B cell (primary cell): ENCODE results near the gene EMC6. TPM values are rescaled to one million over a fixed set of nuclear protein-coding genes. Genes with fewer than 3 reads are reported as not detected.

Source experiments
- ATAC-seq: fragments of 200-7000 bp; cut with Tn5 transposase; one replicate; pipeline ENCODE4 v1.10.0; 2021; ENCODE audit warnings: low read depth, mild to moderate bottlenecking, moderate number of reproducible peaks, moderate library complexity
- CTCF ChIA-PET: fragments of 350-600 bp; sonication (Branson Sonifier 250); formaldehyde crosslinking; loops from one replicate; lab custom pipeline; 2021; ENCODE audit warnings: antibody characterized with exemption, inconsistent platforms; lab: Charles Lee
- POLR2A ChIA-PET: fragments of 350-600 bp; sonication (Branson Sonifier 250); formaldehyde crosslinking; loops from one replicate; lab custom pipeline; 2021; ENCODE audit warnings: antibody characterized with exemption; lab: Charles Lee
- DNase-seq: peaks from one replicate; pipeline ENCODE4 v3.0.0; 2013
- H2AFZ ChIP-seq: 2 replicates; pipeline ENCODE4 v1.6.1; 2012; ENCODE audit warnings: mild to moderate bottlenecking, low read depth, low read length; ENCODE audit not compliant: insufficient read depth, poor library complexity, severe bottlenecking
- H3K27ac ChIP-seq, 2 donors: 1 replicate in 1 of 2; 2 replicates in 1 of 2; pipeline ENCODE4 v1.5.1; 2012 to 2013; ENCODE audit warnings: low read length in 2 of 2, mild to moderate bottlenecking in 2 of 2, moderate library complexity in 1 of 2
- H3K27me3 ChIP-seq, 4 experiments: fragments of 200-600 bp in 1 of 4; sonication (generic) in 1 of 4; replicated peaks in 1 of 4; 1 replicate in 2 of 4; 2 replicates in 2 of 4; pipeline versions ENCODE4 v1.6.1 to v1.7.0; 2013 to 2016; ENCODE audit warnings: low read length in 3 of 4, mild to moderate bottlenecking in 2 of 4, mixed read lengths in 1 of 4, moderate library complexity in 1 of 4; ENCODE audit not compliant: insufficient read depth in 4 of 4, control insufficient read depth in 3 of 4; ENCODE audit errors: control extremely low read depth in 1 of 4
- H3K36me3 ChIP-seq, 2 experiments: replicated peaks in 1 of 2; 1 replicate in 1 of 2; 2 replicates in 1 of 2; pipeline versions ENCODE4 v1.6.1 to v1.7.1; 2013; ENCODE audit warnings: low read length in 1 of 2; ENCODE audit not compliant: insufficient read depth in 2 of 2, control insufficient read depth in 1 of 2; ENCODE audit errors: control extremely low read depth in 1 of 2, extremely low read depth in 1 of 2
- H3K4me1 ChIP-seq, 2 donors: fragments of 200-600 bp in 1 of 2; sonication (generic) in 1 of 2; 1 replicate in 1 of 2; 2 replicates in 1 of 2; pipeline versions ENCODE4 v1.5.1 to v1.6.1; 2013 to 2017; ENCODE audit warnings: low read length in 2 of 2; ENCODE audit not compliant: control insufficient read depth in 2 of 2, insufficient read depth in 2 of 2
- H3K4me2 ChIP-seq: replicated peaks from 2 replicates; pipeline ENCODE3; 2012; ENCODE audit warnings: mild to moderate bottlenecking, low read depth, low read length; ENCODE audit not compliant: poor library complexity, severe bottlenecking
- H3K4me3 ChIP-seq, 5 experiments: fragments of 200-600 bp in 1 of 5; sonication (generic) in 1 of 5; 1 replicate in 3 of 5; 2 replicates in 2 of 5; pipeline versions ENCODE4 v1.5.1 to v1.7.0; 2011 to 2016; ENCODE audit warnings: low read length in 4 of 5, mild to moderate bottlenecking in 4 of 5, low read depth in 2 of 5, control low read depth in 1 of 5, moderate library complexity in 1 of 5; ENCODE audit not compliant: insufficient read depth in 1 of 5; ENCODE audit errors: control extremely low read depth in 1 of 5, extremely low read depth in 1 of 5
- H3K79me2 ChIP-seq: fragments of 200-600 bp; sonication (generic); one replicate; pipeline ENCODE4 v1.6.0; 2016; ENCODE audit warnings: low read length; ENCODE audit not compliant: control insufficient read depth, insufficient read depth
- H3K9ac ChIP-seq: fragments of 200-600 bp; sonication (generic); 2 replicates; pipeline ENCODE4 v1.6.1; 2017; ENCODE audit warnings: mild to moderate bottlenecking, low read length, moderate library complexity
- H3K9me3 ChIP-seq, 3 donors: one replicate each; pipeline versions ENCODE4 v1.6.1 to v1.7.1; 2013; ENCODE audit warnings: low read length in 2 of 3; ENCODE audit not compliant: control insufficient read depth in 2 of 3, insufficient read depth in 1 of 3; ENCODE audit errors: control extremely low read depth in 1 of 3
- H4K20me1 ChIP-seq: 2 replicates; pipeline ENCODE4 v1.6.0; 2012; ENCODE audit warnings: mild to moderate bottlenecking, low read length; ENCODE audit not compliant: insufficient read depth, control insufficient read depth, poor library complexity, severe bottlenecking
- H3K27ac Mint-ChIP-seq: one replicate; pipeline ENCODE4 v1.8.0; 2021; ENCODE audit warnings: mixed read lengths
- H3K27me3 Mint-ChIP-seq: one replicate; pipeline ENCODE4 v1.8.0; 2021; ENCODE audit warnings: mixed read lengths
- H3K4me1 Mint-ChIP-seq: one replicate; pipeline ENCODE4 v1.8.0; 2021; ENCODE audit warnings: mixed read lengths
- H3K4me3 Mint-ChIP-seq: one replicate; pipeline ENCODE4 v1.8.0; 2021; ENCODE audit warnings: mixed read lengths
- H3K9me3 Mint-ChIP-seq: one replicate; pipeline ENCODE4 v1.8.0; 2022; ENCODE audit warnings: mixed read lengths; ENCODE audit not compliant: insufficient read depth
- EZH2 ChIP-seq: IDR thresholded peaks from 2 replicates; pipeline ENCODE4 v1.6.1; 2012; ENCODE audit warnings: borderline replicate concordance, low read depth, mild to moderate bottlenecking, moderate library complexity, low read length; ENCODE audit not compliant: insufficient read depth, poor library complexity, severe bottlenecking
- WGBS: methylation state at CpG from one replicate; pipeline ENCODE4 v1.1.5; 2013; ENCODE audit warnings: missing lambda C conversion rate; ENCODE audit not compliant: insufficient coverage; 5-methylcytosine and 5-hydroxymethylcytosine counted together
- intact Hi-C: fragments of 100-400 bp; cut with micrococcal nuclease; formaldehyde crosslinking; loops from one replicate; pipeline ENCODE4 v1.10.0; 2022
- polyA plus RNA-seq: library from polyadenylated mRNA; depleted of rRNA; stranded (reverse); fragments of >200 nt; gene quantifications from 2 replicates; pipeline ENCODE4 v1.2.3, GENCODE V29; 2012
- total RNA-seq, 2 donors: library from RNA; stranded (reverse); fragments of 120-200 nt in 1 of 2; gene quantifications; 1 replicate in 1 of 2; 2 replicates in 1 of 2; pipeline versions ENCODE4 v1.2.3 to v1.2.4, GENCODE V29; 2013 to 2022
- TF ChIP-seq, protein P1 (sequence below): fragments of 200-600 bp; IDR thresholded peaks from one replicate; pipeline ENCODE4 v1.8.0; 2022; ENCODE audit warnings: antibody characterized with exemption, mild to moderate bottlenecking

EMC6 gene
- total and polyA plus RNA-seq, 2 donors (not counting 1 experiment from before 2014, with no cell fraction given), result 21.1 to 23.4 TPM

DNA sequence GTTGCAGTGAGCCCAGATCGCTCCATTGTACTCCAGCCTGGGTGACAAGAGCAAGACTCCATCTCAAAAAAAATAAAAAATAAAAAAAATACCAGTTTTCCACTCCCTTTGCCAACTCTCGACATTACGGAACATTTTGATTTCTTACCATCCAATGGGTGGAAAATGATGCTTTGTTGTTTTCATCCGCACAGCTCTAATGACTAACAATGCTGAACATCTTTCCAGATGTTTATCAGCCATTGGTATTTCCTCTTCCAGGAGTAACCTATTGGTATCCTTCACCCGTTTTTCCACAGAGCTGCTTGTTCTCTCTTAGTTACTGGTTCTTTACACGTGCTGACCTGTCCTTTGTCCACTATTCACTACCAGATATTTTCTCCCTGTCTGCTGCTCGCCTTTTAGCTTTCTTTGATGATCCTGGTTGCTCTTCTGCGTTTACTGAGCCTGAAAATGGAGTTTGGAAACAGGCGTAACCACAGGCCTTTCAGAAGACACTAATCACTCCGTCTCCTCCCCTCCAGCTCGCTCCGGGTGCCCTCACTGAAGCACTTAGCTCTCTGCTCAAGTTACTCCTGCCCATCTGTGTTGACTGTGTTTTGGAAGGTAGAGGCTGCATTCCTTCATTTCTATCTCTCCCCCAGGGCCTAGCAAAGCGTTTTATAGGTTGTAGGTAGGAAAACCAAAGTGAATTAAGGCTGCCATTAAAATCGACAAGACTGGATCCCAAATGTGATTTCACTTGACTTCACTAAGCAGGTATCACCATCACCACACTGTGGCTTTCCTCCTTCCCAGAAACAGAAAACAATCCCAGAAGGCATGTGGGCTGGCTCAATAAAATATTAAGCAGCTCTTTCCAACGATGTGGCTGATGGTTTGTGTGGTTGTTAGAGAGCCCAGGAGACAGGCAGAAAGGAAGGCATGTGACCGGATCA, 41.5 kb upstream of the EMC6 start:
- no peak overlapping the region for H2AFZ ChIP-seq
- ChIA-PET CTCF (interaction anchor here (0.7 to 1.3 kb wide), 4 partner anchors 9 to 622 kb away, joined by 3 read pairs; partner anchors contain the start of genes CTNS and SHPK), POLR2A (no interaction called here)
- no peaks in the 10 kb centered on the region for H3K4me1 Mint-ChIP-seq
- H3K9me3 Mint-ChIP-seq, result no peaks in the 10 kb centered on the region
- H3K4me2 ChIP-seq, result no peak overlapping the region
- no peak overlapping the region for H3K4me3 ChIP-seq
- H3K9ac ChIP-seq, result no peak overlapping the region
- no peak for DNase-seq
- intact Hi-C loops, result no loop called here
- 96% methylated on average over 7 of the region's 16 CpGs for WGBS
- no peaks in the 10 kb centered on the region for H3K4me1 ChIP-seq
- H3K27me3 Mint-ChIP-seq, result no peaks in the 10 kb centered on the region
- H3K9me3 ChIP-seq, result no peaks in the 10 kb centered on the region
- H4K20me1 ChIP-seq, result no peaks in the 10 kb centered on the region
- no peaks in the 10 kb centered on the region for H3K79me2 ChIP-seq
- H3K36me3 ChIP-seq, result peaks cover 3 to 46% of the 10 kb centered on the region in 2 experiments
- no peaks in the 10 kb centered on the region for H3K27me3 ChIP-seq
- no peak overlapping the region for H3K4me3 Mint-ChIP-seq
- no peak for ATAC-seq
- H3K27ac Mint-ChIP-seq, result no peak overlapping the region
- TF ChIP-seq, protein P1, sequence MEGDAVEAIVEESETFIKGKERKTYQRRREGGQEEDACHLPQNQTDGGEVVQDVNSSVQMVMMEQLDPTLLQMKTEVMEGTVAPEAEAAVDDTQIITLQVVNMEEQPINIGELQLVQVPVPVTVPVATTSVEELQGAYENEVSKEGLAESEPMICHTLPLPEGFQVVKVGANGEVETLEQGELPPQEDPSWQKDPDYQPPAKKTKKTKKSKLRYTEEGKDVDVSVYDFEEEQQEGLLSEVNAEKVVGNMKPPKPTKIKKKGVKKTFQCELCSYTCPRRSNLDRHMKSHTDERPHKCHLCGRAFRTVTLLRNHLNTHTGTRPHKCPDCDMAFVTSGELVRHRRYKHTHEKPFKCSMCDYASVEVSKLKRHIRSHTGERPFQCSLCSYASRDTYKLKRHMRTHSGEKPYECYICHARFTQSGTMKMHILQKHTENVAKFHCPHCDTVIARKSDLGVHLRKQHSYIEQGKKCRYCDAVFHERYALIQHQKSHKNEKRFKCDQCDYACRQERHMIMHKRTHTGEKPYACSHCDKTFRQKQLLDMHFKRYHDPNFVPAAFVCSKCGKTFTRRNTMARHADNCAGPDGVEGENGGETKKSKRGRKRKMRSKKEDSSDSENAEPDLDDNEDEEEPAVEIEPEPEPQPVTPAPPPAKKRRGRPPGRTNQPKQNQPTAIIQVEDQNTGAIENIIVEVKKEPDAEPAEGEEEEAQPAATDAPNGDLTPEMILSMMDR, result no peak
- TF ChIP-seq EZH2, result no peak
- H3K27ac ChIP-seq, result no peak overlapping the region

DNA sequence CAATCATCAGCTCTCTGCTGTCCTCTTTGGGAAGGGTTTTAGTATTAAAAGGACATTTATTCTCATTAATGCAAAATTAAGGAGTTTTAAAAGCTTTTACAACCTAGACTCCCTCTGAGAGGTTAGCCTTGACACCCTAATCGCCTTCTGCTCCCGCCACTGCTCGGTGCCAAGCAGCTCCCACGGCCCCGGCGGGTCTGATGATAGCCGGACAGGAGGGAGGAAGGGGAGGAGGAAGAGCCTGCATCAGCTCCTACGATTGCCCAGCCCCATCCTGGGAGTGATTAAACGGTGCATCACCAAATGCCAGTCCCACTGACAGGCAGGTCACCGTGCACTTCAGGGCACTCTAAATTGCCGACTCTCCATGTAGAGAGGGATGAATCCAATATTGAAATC, 40.8 kb upstream of the EMC6 start:
- no peaks in the 10 kb centered on the region for H3K9me3 ChIP-seq
- H3K27ac ChIP-seq, result no peak overlapping the region
- WGBS, result 100% methylated on average over 3 of the region's 11 CpGs
- no peaks in the 10 kb centered on the region for H3K27me3 Mint-ChIP-seq
- peaks cover 5% of the 10 kb centered on the region for H3K79me2 ChIP-seq
- H2AFZ ChIP-seq, result no peak overlapping the region
- DNase-seq (no peak), ATAC-seq (no peak)
- H3K27ac Mint-ChIP-seq, result no peak overlapping the region
- H3K4me2 ChIP-seq, result no peak overlapping the region
- intact Hi-C loops, result no loop called here
- H3K27me3 ChIP-seq, result no peaks in the 10 kb centered on the region
- no peak overlapping the region for H3K4me3 ChIP-seq
- no peaks in the 10 kb centered on the region for H3K9me3 Mint-ChIP-seq
- H3K4me1 Mint-ChIP-seq, result peaks cover 4% of the 10 kb centered on the region
- TF ChIP-seq, protein P1, result no peak
- no peak for TF ChIP-seq EZH2
- H3K4me3 Mint-ChIP-seq, result no peak overlapping the region
- no peak overlapping the region for H3K9ac ChIP-seq
- peaks cover 0 to 44% of the 10 kb centered on the region in 2 experiments for H3K36me3 ChIP-seq
- H4K20me1 ChIP-seq, result no peaks in the 10 kb centered on the region
- H3K4me1 ChIP-seq, result no peaks in the 10 kb centered on the region
- ChIA-PET POLR2A (no interaction called here), CTCF (interaction anchor here (1.0 to 1.3 kb wide), 3 partner anchors 9 to 25 kb away, joined by 3 read pairs; partner anchors contain the start of genes CTNS and SHPK)
